OCI-LY7 (cell line): ENCODE measurements around the gene DNASE1L1. TPM values are rescaled to one million over a fixed set of nuclear protein-coding genes. Genes with fewer than 3 reads are reported as not detected.

Experiments used
- BruUV-seq: library from RNA; stranded (reverse); fragments of 400-500 nt; replicated peaks from 2 replicates; lab custom pipeline; 2021; lab: Mats Ljungman, UMichigan
- CTCF ChIA-PET: fragments of 300-600 bp; sonication (Branson Sonifier 250); formaldehyde crosslinking; loops from one replicate; lab custom pipeline; 2022; ENCODE audit warnings: antibody characterized with exemption; ENCODE audit not compliant: unreplicated experiment; lab: Charles Lee
- POLR2A ChIA-PET: fragments of 300-600 bp; sonication (Branson Sonifier 250); formaldehyde crosslinking; loops from one replicate; lab custom pipeline; 2022; ENCODE audit warnings: antibody characterized with exemption; lab: Charles Lee
- DNase-seq: peaks from one replicate; pipeline ENCODE4 v3.0.0-alpha.2; 2015; ENCODE audit warnings: low spot score
- H2AFZ ChIP-seq: fragments of 200-600 bp; sonication (generic), shearing (Covaris generic); 2 replicates; pipeline ENCODE4 v1.6.1; 2014; ENCODE audit warnings: mild to moderate bottlenecking, antibody characterized with exemption, low read length, moderate library complexity
- H3K27ac ChIP-seq: fragments of 200-600 bp; sonication (generic); 2 replicates; pipeline ENCODE4 v1.5.1; 2014; ENCODE audit warnings: mixed run types, low read depth, mild to moderate bottlenecking, moderate library complexity, low read length, inconsistent platforms; ENCODE audit not compliant: poor library complexity, severe bottlenecking
- H3K36me3 ChIP-seq: fragments of 200-600 bp; sonication (generic); 2 replicates; pipeline ENCODE4 v1.6.1; 2014; ENCODE audit warnings: mild to moderate bottlenecking, antibody characterized with exemption, low read length, moderate library complexity, mixed read lengths; ENCODE audit not compliant: insufficient read depth
- H3K4me1 ChIP-seq: fragments of 200-600 bp; sonication (generic); 2 replicates; pipeline ENCODE4 v1.5.1; 2014; ENCODE audit warnings: mild to moderate bottlenecking, low read length; ENCODE audit not compliant: insufficient read depth, poor library complexity, severe bottlenecking
- H3K4me2 ChIP-seq: fragments of 200-600 bp; sonication (generic); 2 replicates; pipeline ENCODE4 v1.6.1; 2014; ENCODE audit warnings: mild to moderate bottlenecking, low read length
- H3K4me3 ChIP-seq: fragments of 200-600 bp; sonication (generic); 2 replicates; pipeline ENCODE4 v1.5.1; 2014; ENCODE audit warnings: mild to moderate bottlenecking, low read depth, low read length; ENCODE audit not compliant: poor library complexity, severe bottlenecking
- H3K79me2 ChIP-seq: fragments of 200-600 bp; sonication (generic); 2 replicates; pipeline ENCODE4 v1.6.1; 2016; ENCODE audit warnings: low read depth, mild to moderate bottlenecking, low read length, moderate library complexity, mixed read lengths; ENCODE audit not compliant: insufficient read depth
- H3K9me2 ChIP-seq: fragments of 200-600 bp; sonication (generic); 2 replicates; pipeline ENCODE4 v1.6.1; 2016; ENCODE audit warnings: mild to moderate bottlenecking, low read length, mixed read lengths; ENCODE audit not compliant: insufficient read depth
- H3K9me3 ChIP-seq: fragments of 200-600 bp; sonication (generic); 2 replicates; pipeline ENCODE4 v1.6.1; 2014; ENCODE audit warnings: mild to moderate bottlenecking, mixed run types, low read length, mixed read lengths
- H4K20me1 ChIP-seq: fragments of 200-600 bp; sonication (generic); 2 replicates; pipeline ENCODE4 v1.6.1; 2014; ENCODE audit warnings: mild to moderate bottlenecking, antibody characterized with exemption, low read length, moderate library complexity, mixed read lengths; ENCODE audit not compliant: insufficient read depth
- EZH2phosphoT487 ChIP-seq: fragments of 200-600 bp; sonication (generic); IDR thresholded peaks from 2 replicates; pipeline ENCODE4 v1.6.1; 2018; ENCODE audit warnings: low read depth, borderline replicate concordance, mild to moderate bottlenecking, mixed run types, antibody characterized with exemption, low read length, moderate library complexity, mixed read lengths
- intact Hi-C: fragments of 100-400 bp; cut with micrococcal nuclease; formaldehyde crosslinking; loops from one replicate; pipeline ENCODE4 v1.10.0; 2022; ENCODE audit not compliant: unreplicated experiment
- total RNA-seq, 2 experiments: library from RNA; depleted of rRNA in 1 of 2; stranded (reverse); fragments of >200 nt in 1 of 2; shearing (Covaris generic) in 1 of 2; gene quantifications; 2 replicates each; pipeline ENCODE4 v1.2.3, GENCODE V29; 2014 to 2022
- TF ChIP-seq, protein P1 (sequence below): fragments of 200-600 bp; sonication (generic); conservative IDR thresholded peaks from 2 replicates; pipeline ENCODE4 v1.5.1; 2014; ENCODE audit warnings: mild to moderate bottlenecking, antibody characterized with exemption, low read length, moderate library complexity, mixed read lengths

The DNASE1L1 gene
- total RNA-seq, 2 experiments from 2014 or later, result 23.1 to 30.1 TPM

DNA sequence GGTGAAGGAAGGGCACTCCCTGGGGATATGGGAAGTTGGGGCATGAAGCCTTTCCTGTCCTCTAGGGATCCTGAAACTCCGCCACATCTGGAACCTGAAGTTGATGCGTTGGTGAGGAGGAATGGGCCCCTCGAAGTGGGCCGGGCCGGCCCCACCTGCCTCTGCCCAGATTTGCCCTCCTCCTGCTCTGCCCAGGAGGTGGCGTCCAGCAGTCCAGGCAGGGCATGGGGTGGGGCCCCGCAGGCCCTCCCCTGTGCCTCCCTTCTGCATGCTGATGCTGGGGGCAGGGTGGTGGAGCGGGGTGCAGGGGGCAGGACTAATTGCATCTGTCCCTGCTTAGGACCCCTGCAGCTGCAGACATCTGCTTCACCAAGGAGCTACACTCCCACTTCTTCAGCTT is 4.1 kb upstream of the DNASE1L1 start:
- H3K27ac ChIP-seq, result peak overlapping the region; percentile 80
- H4K20me1 ChIP-seq, result no peaks in the 10 kb centered on the region
- DNase-seq, result no peak
- H3K9me2 ChIP-seq, result no peaks in the 10 kb centered on the region
- H2AFZ ChIP-seq, result no peak overlapping the region
- H3K4me2 ChIP-seq, result peak overlapping the region; percentile 92; the same call in 1 of the 2 replicates
- ChIA-PET CTCF (no interaction called here), POLR2A (interaction anchor here (0.6 to 1.3 kb wide), 3 partner anchors 14 to 123 kb away, joined by 3 to 4 read pairs (median 4); no protein-coding TSS in a partner anchor)
- BruUV-seq, result no TSS peak
- H3K4me3 ChIP-seq, result peak overlapping the region; percentile 91
- H3K36me3 ChIP-seq, result peaks cover 14% of the 10 kb centered on the region
- intact Hi-C loops, result loop anchor here (5.0 kb wide), 1 partner anchor 69 kb away; no protein-coding TSS in a partner anchor
- no peaks in the 10 kb centered on the region for H3K79me2 ChIP-seq
- H3K4me1 ChIP-seq, result peaks cover 24% of the 10 kb centered on the region
- H3K9me3 ChIP-seq, result no peaks in the 10 kb centered on the region
- no peak for TF ChIP-seq EZH2phosphoT487
- TF ChIP-seq, protein P1, sequence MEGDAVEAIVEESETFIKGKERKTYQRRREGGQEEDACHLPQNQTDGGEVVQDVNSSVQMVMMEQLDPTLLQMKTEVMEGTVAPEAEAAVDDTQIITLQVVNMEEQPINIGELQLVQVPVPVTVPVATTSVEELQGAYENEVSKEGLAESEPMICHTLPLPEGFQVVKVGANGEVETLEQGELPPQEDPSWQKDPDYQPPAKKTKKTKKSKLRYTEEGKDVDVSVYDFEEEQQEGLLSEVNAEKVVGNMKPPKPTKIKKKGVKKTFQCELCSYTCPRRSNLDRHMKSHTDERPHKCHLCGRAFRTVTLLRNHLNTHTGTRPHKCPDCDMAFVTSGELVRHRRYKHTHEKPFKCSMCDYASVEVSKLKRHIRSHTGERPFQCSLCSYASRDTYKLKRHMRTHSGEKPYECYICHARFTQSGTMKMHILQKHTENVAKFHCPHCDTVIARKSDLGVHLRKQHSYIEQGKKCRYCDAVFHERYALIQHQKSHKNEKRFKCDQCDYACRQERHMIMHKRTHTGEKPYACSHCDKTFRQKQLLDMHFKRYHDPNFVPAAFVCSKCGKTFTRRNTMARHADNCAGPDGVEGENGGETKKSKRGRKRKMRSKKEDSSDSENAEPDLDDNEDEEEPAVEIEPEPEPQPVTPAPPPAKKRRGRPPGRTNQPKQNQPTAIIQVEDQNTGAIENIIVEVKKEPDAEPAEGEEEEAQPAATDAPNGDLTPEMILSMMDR, result no peak

DNA sequence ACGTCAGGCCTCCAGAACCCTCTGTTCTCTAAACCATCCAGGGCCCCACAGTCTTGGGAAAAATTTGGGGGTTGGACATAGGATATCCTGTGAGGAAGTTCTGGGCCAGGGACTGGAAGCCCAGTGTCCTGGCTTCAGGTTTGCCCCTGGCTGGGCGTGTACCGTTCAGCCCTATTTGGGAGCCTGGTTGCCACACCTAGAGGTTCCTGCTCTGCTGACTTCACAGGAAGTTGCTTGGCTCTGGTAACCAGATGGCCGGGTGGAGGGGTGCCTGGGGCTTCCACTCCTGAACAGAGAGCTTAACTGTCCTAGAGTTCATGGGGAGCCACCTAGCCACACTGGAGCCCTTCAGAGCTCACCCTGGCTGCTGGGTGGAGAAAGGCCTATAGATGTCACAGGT is 3.4 kb upstream of the DNASE1L1 start:
- peak overlapping the region; percentile 92 for H3K4me2 ChIP-seq
- CTCF ChIA-PET, result no interaction called here
- no TSS peak for BruUV-seq
- intact Hi-C loops, result loop anchor here (1.0 to 5.0 kb wide), 2 partner anchors 24 to 70 kb away; no protein-coding TSS in a partner anchor
- H3K4me3 ChIP-seq, result peak overlapping the region; percentile 91
- DNase-seq, result peak; percentile 66
- H3K4me1 ChIP-seq, result peaks cover 24% of the 10 kb centered on the region
- TF ChIP-seq, protein P1, result no peak
- TF ChIP-seq EZH2phosphoT487, result no peak
- H4K20me1 ChIP-seq, result no peaks in the 10 kb centered on the region
- H2AFZ ChIP-seq, result peak overlapping the region; percentile 10; the same call in 1 of the 2 replicates
- H3K36me3 ChIP-seq, result peaks cover 14% of the 10 kb centered on the region
- peak overlapping the region; percentile 80 for H3K27ac ChIP-seq
- no peaks in the 10 kb centered on the region for H3K79me2 ChIP-seq
- POLR2A ChIA-PET, result interaction anchor here (1.0 to 1.3 kb wide), 7 partner anchors 8 to 124 kb away, joined by 3 to 7 read pairs (median 3); partner anchors contain the start of gene SLC10A3
- H3K9me3 ChIP-seq, result no peaks in the 10 kb centered on the region
- no peaks in the 10 kb centered on the region for H3K9me2 ChIP-seq

DNA sequence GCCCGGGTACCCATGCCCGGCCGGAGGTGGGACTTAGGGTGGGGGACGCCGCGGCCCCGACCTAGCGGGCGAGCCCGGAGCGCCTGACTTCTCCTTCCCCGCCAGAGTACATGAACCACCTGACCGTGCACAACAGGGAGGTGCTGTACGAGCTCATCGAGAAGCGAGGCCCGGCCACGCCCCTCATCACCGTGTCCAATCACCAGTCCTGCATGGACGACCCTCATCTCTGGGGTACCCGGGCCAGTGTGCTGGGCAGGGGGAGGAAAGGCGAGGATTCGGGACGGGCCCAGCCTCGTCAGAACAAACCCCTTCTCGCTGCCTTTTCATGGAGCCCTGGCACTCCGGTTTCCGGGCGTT is 2.9 kb upstream of the DNASE1L1 start:
- no TSS peak for BruUV-seq
- Histone ChIP-seq H2AFZ (peak overlapping the region; percentile 10; the same call in 1 of the 2 replicates), H3K4me2 (peak overlapping the region; percentile 92), H3K4me3 (peak overlapping the region; percentile 91), H3K27ac (peak overlapping the region; percentile 80), H4K20me1 (no peaks in the 10 kb centered on the region), H3K4me1 (peaks cover 24% of the 10 kb centered on the region), H3K36me3 (peaks cover 14% of the 10 kb centered on the region), H3K9me2 (no peaks in the 10 kb centered on the region), H3K9me3 (no peaks in the 10 kb centered on the region), H3K79me2 (no peaks in the 10 kb centered on the region)
- intact Hi-C loops, result loop anchor here (1.0 to 5.0 kb wide), 2 partner anchors 24 to 70 kb away; no protein-coding TSS in a partner anchor
- DNase-seq, result peak; percentile 66
- POLR2A ChIA-PET, result interaction anchor here (0.6 to 1.3 kb wide), 8 partner anchors 9 to 114 kb away, joined by 3 to 7 read pairs (median 3); partner anchors contain the start of genes RPL10 and SLC10A3
- CTCF ChIA-PET, result no interaction called here
- TF ChIP-seq EZH2phosphoT487, result no peak
- TF ChIP-seq, protein P1, result no peak
